OCI-LY3 (cell line): ENCODE data around the gene VTCN1.
"Not testable (repeated sequence)": the region's sequence is repeated elsewhere in the genome, so short reads cannot be mapped to it uniquely, and the experiment has no call there.

Experiments used
- H2AFZ ChIP-seq: fragments of 200-600, 300-600 bp; shearing (Covaris generic); 2 replicates; pipeline ENCODE4 v1.6.0; 2014; ENCODE audit warnings: antibody characterized with exemption, low read depth, low read length
- H3K27ac ChIP-seq: fragments of 200-600, 300-600 bp; sonication (generic); 2 replicates; pipeline ENCODE4 v1.5.1; 2014; ENCODE audit warnings: mild to moderate bottlenecking, low read length, moderate library complexity, mixed read lengths
- H3K27me3 ChIP-seq: fragments of 200-600, 300-600 bp; sonication (generic); 2 replicates; pipeline ENCODE4 v1.6.1; 2014; ENCODE audit warnings: low read depth, low read length, mixed read lengths
- H3K36me3 ChIP-seq: fragments of 200-600, 300-600 bp; sonication (generic); replicated peaks from 2 replicates; pipeline ENCODE3; 2014; ENCODE audit warnings: low read depth, low read length, mixed read lengths
- H3K4me1 ChIP-seq: fragments of 300-600, 200-600 bp; sonication (generic); 2 replicates; pipeline ENCODE4 v1.6.1; 2014; ENCODE audit warnings: low read length, mixed read lengths
- H3K4me2 ChIP-seq: fragments of 200-600, 300-600 bp; sonication (generic); 2 replicates; pipeline ENCODE4 v1.6.1; 2014; ENCODE audit warnings: low read length, mixed read lengths
- H3K4me3 ChIP-seq: fragments of 300-600, 200-600 bp; sonication (generic); 2 replicates; pipeline ENCODE4 v1.5.1; 2014; ENCODE audit warnings: antibody characterized with exemption, mild to moderate bottlenecking, low read length, moderate library complexity
- H3K79me2 ChIP-seq: fragments of 300-600, 200-600 bp; shearing (Covaris generic); 2 replicates; pipeline ENCODE4 v1.6.1; 2014; ENCODE audit warnings: mild to moderate bottlenecking, low read length, mixed read lengths
- H3K9ac ChIP-seq: fragments of 300-600, 200-600 bp; shearing (Covaris generic); 2 replicates; pipeline ENCODE4 v1.6.0; 2014; ENCODE audit warnings: mild to moderate bottlenecking, low read length, moderate library complexity
- H3K9me3 ChIP-seq: fragments of 200-600, 300-600 bp; shearing (Covaris generic); 2 replicates; pipeline ENCODE4 v1.6.1; 2014; ENCODE audit warnings: low read length, mixed read lengths; ENCODE audit not compliant: insufficient read depth
- H4K20me1 ChIP-seq: fragments of 200-600, 300-600 bp; sonication (generic); 2 replicates; pipeline ENCODE4 v1.6.1; 2016; ENCODE audit warnings: low read length, mixed read lengths; ENCODE audit not compliant: insufficient read depth
- EZH2phosphoT487 ChIP-seq: fragments of 200-600 bp; shearing (Covaris generic); IDR thresholded peaks from 2 replicates; pipeline ENCODE4 v1.6.1; 2018; ENCODE audit warnings: antibody characterized with exemption, mixed run types, low read depth
- TF ChIP-seq, protein P1 (sequence below): fragments of 200-600, 300-600 bp; sonication (generic); IDR thresholded peaks from 2 replicates; pipeline ENCODE4 v1.5.1; 2014; ENCODE audit warnings: antibody characterized with exemption, low read length, low read depth

The VTCN1 gene

DNA sequence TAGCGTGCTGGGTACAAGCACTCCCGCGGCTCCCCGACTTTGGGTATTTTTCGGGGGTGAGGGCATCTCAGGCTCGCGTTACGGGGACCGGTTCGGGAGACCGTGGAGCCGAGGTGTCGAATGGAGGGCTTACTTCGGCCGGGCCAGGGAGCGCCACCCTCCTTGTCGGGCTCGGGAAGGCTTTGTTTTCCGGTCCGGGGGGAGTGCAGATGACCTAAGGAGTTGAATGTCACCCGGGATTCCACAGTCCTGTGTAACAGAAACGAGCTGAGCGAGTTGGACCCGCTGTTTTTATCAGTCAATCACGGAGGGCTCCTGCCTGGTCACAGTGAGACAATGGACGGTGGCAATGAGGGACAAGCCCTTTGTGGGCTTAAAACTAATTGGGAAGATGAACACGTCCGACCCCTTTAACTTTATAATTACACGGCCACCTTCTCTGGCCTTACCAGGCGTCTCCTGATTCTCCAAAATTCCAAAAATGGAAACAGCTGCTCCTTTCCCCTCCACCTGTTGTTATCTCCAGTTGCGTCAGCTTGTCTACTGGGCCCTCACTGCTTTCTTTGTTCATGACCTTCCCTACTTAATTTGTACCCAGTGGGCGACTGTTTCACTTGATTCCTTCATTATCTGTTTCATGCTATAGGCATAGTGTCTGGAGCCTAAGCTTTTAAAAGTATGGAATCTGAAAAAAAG is 88.2 kb downstream of the VTCN1 start:
- H3K9ac ChIP-seq, result peak overlapping the region; percentile 64
- peak overlapping the region; percentile 79 for H3K4me2 ChIP-seq
- peaks cover 20% of the 10 kb centered on the region for H3K27me3 ChIP-seq
- peak overlapping the region; percentile 84 for H2AFZ ChIP-seq
- H4K20me1 ChIP-seq, result no peaks in the 10 kb centered on the region
- H3K27ac ChIP-seq, result no peak overlapping the region
- TF ChIP-seq, protein P1, sequence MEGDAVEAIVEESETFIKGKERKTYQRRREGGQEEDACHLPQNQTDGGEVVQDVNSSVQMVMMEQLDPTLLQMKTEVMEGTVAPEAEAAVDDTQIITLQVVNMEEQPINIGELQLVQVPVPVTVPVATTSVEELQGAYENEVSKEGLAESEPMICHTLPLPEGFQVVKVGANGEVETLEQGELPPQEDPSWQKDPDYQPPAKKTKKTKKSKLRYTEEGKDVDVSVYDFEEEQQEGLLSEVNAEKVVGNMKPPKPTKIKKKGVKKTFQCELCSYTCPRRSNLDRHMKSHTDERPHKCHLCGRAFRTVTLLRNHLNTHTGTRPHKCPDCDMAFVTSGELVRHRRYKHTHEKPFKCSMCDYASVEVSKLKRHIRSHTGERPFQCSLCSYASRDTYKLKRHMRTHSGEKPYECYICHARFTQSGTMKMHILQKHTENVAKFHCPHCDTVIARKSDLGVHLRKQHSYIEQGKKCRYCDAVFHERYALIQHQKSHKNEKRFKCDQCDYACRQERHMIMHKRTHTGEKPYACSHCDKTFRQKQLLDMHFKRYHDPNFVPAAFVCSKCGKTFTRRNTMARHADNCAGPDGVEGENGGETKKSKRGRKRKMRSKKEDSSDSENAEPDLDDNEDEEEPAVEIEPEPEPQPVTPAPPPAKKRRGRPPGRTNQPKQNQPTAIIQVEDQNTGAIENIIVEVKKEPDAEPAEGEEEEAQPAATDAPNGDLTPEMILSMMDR, result no peak
- TF ChIP-seq EZH2phosphoT487, result no peak
- peak overlapping the region; percentile 79 for H3K4me3 ChIP-seq
- no peaks in the 10 kb centered on the region for H3K9me3 ChIP-seq
- no peaks in the 10 kb centered on the region for H3K36me3 ChIP-seq
- peaks cover 4% of the 10 kb centered on the region; the same call in 1 of the 2 replicates for H3K4me1 ChIP-seq
- H3K79me2 ChIP-seq, result no peaks in the 10 kb centered on the region

DNA sequence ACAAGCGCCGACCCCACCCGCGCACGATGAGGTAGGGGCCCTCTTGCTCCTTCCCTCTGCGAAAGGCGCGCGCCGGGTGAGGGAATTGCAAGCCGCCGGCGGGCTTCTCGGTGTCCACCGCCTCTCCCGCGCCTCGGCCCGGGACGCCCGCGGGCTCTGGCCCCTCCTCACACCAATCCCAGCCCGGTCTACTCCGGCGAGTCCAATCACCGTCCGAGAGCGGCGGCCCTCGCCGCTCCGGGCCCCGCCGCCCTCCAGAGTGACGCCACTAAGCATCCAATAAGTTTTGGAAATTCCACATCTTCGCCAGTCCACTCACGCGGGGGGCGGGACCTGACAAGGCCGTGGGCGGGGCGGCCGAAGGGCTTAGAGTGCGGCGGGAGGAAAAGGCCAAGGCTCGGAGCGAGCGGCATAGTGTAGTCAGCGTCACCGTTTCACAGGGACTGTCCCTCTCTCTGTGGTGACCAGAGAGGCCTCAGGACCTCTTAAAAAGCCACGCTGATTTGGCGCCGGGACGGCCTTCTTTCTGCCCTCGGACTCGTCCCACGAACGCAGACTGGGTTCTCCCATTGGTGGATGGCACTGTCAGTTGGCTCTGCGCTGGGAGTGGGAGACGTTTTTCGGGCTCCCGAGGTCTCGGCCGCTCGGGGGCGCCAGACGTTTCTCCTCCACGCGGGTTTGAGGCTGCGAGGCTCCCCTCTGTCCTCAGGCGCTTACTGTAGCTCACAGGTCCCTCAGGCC is 89.0 kb downstream of the VTCN1 start, which contains the start of gene TRIM45:
Gene TRIM45, minus strand, starts transcription at position 161 of the 741 bp plus-strand sequence. CDS start 548 bp downstream, outside the sequence.
- H3K36me3 ChIP-seq, result no peaks in the 10 kb centered on the region
- no peaks in the 10 kb centered on the region for H3K79me2 ChIP-seq
- no peak within 1 kb of the TSS for H3K27ac ChIP-seq
- H3K4me1 ChIP-seq, result peaks cover 4% of the 10 kb centered on the region; the same call in 1 of the 2 replicates
- peak within 1 kb of the TSS; percentile 64 for H3K9ac ChIP-seq
- H4K20me1 ChIP-seq, result no peaks in the 10 kb centered on the region
- peak within 1 kb of the TSS; percentile 79 for H3K4me2 ChIP-seq
- no peaks in the 10 kb centered on the region for H3K9me3 ChIP-seq
- H3K27me3 ChIP-seq, result peaks cover 20% of the 10 kb centered on the region
- H3K4me3 ChIP-seq, result peak within 1 kb of the TSS; percentile 79
- H2AFZ ChIP-seq, result peak within 1 kb of the TSS; percentile 84
- TF ChIP-seq, protein P1, result peak; percentile 49
- no peak for TF ChIP-seq EZH2phosphoT487

- Histone ChIP-seq H3K9me3 (no peaks in the 10 kb centered on the region), H3K4me1 (peaks cover 4% of the 10 kb centered on the region; the same call in 1 of the 2 replicates), H3K27ac (no peak overlapping the region), H2AFZ (peak overlapping the region; percentile 84), H3K79me2 (no peaks in the 10 kb centered on the region), H3K36me3 (no peaks in the 10 kb centered on the region), H3K4me3 (peak overlapping the region; percentile 79), H3K4me2 (peak overlapping the region; percentile 79), H4K20me1 (no peaks in the 10 kb centered on the region), H3K9ac (peak overlapping the region; percentile 64), H3K27me3 (peaks cover 16% of the 10 kb centered on the region)
- no peak for TF ChIP-seq EZH2phosphoT487
- TF ChIP-seq, protein P1, result no peak
Observed at GRCh38 chr1:117120774-117121588, 89.7 kb downstream of the VTCN1 start.

DNA sequence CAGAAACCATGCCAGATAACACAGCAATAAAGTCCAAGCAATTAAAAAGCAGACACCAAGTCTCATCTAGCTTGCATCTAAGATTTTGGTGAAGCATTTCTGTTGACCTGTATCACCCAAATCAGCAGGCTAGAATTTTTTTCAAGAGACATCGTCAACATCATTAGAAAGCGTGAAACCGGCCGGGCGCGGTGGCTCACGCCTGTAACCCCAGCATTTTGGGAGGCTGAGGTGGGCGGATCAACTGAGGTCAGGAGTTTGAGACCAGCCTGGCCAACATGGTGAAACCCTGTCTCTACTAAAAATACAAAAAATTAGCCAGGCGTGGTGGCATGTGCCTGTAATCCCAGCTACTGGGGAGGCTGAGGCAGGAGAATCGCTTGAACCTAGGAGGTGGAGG is 91.6 kb downstream of the VTCN1 start:
- not testable (repeated sequence) for H3K4me2 ChIP-seq, H2AFZ ChIP-seq, H3K36me3 ChIP-seq, H3K27me3 ChIP-seq, H3K9me3 ChIP-seq, H3K4me1 ChIP-seq, H3K9ac ChIP-seq, H3K4me3 ChIP-seq, H4K20me1 ChIP-seq, H3K79me2 ChIP-seq, H3K27ac ChIP-seq
